Kidney (tissue), 14 donors: ENCODE results near the gene OR10J4. TPM values are rescaled to one million over a fixed set of nuclear protein-coding genes. Genes with fewer than 3 reads are reported as not detected.

Source experiments
- DNase-seq, 5 donors: peaks; one replicate each; pipeline ENCODE4 v3.0.0-alpha.2; 2013 to 2020
- FAIRE-seq: peaks from 2 replicates; lab custom pipeline; 2012; peaks lifted over from hg19 to GRCh38; lab: Jason Lieb, UNC
- H3K27ac ChIP-seq, 2 donors: one replicate each; pipeline ENCODE4 v1.7.0; 2013; ENCODE audit warnings: low read depth in 2 of 2, low read length in 2 of 2, inconsistent platforms in 1 of 2
- H3K27me3 ChIP-seq: one replicate; pipeline ENCODE4 v1.7.1; 2013; ENCODE audit warnings: low read length, inconsistent platforms; ENCODE audit not compliant: control insufficient read depth, insufficient read depth
- H3K36me3 ChIP-seq, 3 donors: one replicate each; pipeline versions ENCODE4 v1.7.0 to v1.7.1; 2013; ENCODE audit warnings: low read length in 3 of 3, control low read depth in 1 of 3, inconsistent platforms in 1 of 3; ENCODE audit not compliant: insufficient read depth in 3 of 3, control insufficient read depth in 2 of 3
- H3K4me1 ChIP-seq, 3 donors: one replicate each; pipeline versions ENCODE4 v1.7.0 to v1.7.1; 2013; ENCODE audit warnings: low read length in 3 of 3, inconsistent platforms in 1 of 3, low read depth in 1 of 3; ENCODE audit not compliant: control insufficient read depth in 2 of 3, insufficient read depth in 2 of 3
- H3K4me3 ChIP-seq, 3 donors: one replicate each; pipeline versions ENCODE4 v1.7.0 to v1.8.1; 2013; ENCODE audit warnings: low read length in 3 of 3, control low read depth in 1 of 3, inconsistent platforms in 1 of 3
- H3K9ac ChIP-seq, 3 donors: one replicate each; pipeline versions ENCODE4 v1.7.0 to v1.7.1; 2013; ENCODE audit warnings: low read length in 3 of 3, control low read depth in 1 of 3, inconsistent platforms in 1 of 3
- H3K9me3 ChIP-seq, 3 donors: one replicate each; pipeline versions ENCODE4 v1.7.0 to v1.7.1; 2013; ENCODE audit warnings: low read length in 3 of 3, control low read depth in 1 of 3, inconsistent platforms in 1 of 3; ENCODE audit not compliant: control insufficient read depth in 2 of 3, insufficient read depth in 1 of 3
- intact Hi-C: fragments of 100-400 bp; cut with DNase I; formaldehyde crosslinking; loops from one replicate; pipeline ENCODE4 v1.11.1; 2022
- polyA plus RNA-seq: library from polyadenylated mRNA; stranded (reverse); fragments of 350-450 nt; fragmentation: Illumina TruSeq; extraction: RNeasy Lipid Tissue Mini Kit (QIAGEN cat#74804); gene quantifications from one replicate; pipeline ENCODE4 v1.2.3, GENCODE V29; 2014; ENCODE audit warnings: low read depth, low replicate concordance; ENCODE audit not compliant: insufficient read depth
- total RNA-seq: library from RNA; stranded (reverse); fragmentation: NEBNext Ultra II Directional; extraction: Animal tissue kit (Norgen Biotek cat#: 25700); gene quantifications from one replicate; pipeline ENCODE4 v1.2.1, GENCODE V29; 2021
- TF ChIP-seq, protein P1 (sequence below): IDR thresholded peaks from 3 replicates; pipeline ENCODE4 v1.5.1; 2012; ENCODE audit warnings: mild to moderate bottlenecking, moderate library complexity, borderline replicate concordance; ENCODE audit not compliant: insufficient read depth; ENCODE audit errors: extremely low read depth
- donor health status: control.
- donor health status: control.
- donor health status: control.
- donor health status: control.
- donor health status: control.
- donor health status: DM: yes; HTN: yes; CAD: no.
- donor health status: Normal renal cell carcinoma (clear cell type).

The OR10J4 gene
- total and polyA plus RNA-seq, 2 donors from 2014 or later = not detected

DNA sequence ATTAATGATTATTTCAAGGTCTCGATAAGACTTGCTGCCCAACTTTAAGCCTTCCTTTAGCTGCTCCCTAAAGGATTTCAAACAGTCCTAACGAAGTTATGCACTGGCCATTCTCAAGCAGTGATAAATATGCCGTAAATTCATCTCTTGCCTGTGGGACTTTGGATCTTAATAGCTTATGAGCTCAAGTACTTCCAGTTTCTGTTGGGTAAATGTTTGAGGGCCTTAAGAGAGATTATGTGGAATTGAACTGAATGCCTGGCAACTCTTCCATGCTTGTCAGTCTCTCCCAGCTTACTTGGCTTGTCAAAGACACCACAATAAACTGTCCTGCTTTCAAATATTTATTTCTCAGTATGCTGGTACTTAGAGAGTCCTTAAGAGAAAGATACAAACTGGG lies 3.5 kb upstream of the OR10J4 start:
- H3K4me3 ChIP-seq = no peak overlapping the region
- no peaks in the 10 kb centered on the region for H3K9me3 ChIP-seq
- H3K9ac ChIP-seq = no peak overlapping the region
- H3K4me1 ChIP-seq = no peaks in the 10 kb centered on the region
- no peak for DNase-seq
- intact Hi-C loops = no loop called here
- H3K27me3 ChIP-seq = no peaks in the 10 kb centered on the region
- no peak for FAIRE-seq
- TF ChIP-seq, protein P1, sequence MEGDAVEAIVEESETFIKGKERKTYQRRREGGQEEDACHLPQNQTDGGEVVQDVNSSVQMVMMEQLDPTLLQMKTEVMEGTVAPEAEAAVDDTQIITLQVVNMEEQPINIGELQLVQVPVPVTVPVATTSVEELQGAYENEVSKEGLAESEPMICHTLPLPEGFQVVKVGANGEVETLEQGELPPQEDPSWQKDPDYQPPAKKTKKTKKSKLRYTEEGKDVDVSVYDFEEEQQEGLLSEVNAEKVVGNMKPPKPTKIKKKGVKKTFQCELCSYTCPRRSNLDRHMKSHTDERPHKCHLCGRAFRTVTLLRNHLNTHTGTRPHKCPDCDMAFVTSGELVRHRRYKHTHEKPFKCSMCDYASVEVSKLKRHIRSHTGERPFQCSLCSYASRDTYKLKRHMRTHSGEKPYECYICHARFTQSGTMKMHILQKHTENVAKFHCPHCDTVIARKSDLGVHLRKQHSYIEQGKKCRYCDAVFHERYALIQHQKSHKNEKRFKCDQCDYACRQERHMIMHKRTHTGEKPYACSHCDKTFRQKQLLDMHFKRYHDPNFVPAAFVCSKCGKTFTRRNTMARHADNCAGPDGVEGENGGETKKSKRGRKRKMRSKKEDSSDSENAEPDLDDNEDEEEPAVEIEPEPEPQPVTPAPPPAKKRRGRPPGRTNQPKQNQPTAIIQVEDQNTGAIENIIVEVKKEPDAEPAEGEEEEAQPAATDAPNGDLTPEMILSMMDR = no peak
- H3K27ac ChIP-seq = no peak overlapping the region
- H3K36me3 ChIP-seq = no peaks in the 10 kb centered on the region

DNA sequence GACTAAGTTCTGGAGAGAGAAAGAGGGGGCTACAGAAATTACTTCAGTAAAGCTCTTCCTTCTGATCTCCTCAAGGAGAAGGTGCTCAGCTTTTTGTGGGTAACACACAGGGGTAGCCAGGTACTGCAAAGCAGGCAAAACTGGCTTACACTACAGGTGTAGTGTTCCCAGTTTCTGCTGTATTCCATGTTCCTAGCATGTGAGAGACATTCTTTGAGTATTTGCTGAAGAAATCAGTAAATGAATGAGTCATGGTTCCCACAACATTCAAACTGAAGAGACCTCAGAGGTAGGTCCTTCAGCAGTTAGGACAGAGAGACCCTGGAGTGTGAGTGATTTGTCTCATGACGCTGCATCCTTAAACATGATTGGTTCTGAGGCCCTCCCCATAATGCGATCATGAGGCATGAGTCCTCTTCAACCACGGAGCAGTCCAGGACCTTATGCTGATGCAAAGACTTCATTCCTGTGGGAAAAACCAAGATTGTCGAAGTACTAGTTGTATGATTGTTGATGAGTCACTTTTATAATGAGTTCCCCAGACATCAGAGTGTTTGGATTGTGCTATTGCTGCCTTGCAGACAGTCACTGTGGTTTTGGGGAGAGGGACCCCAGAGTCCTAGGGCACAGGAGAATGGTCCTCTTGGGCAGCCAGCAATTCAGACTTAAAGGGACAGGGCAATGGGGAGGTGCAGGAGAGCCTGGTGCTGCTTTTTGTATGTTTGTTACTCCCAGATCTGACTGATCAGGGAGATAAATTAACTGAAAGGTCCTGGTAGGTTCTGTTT lies 2.7 kb upstream of the OR10J4 start:
- TF ChIP-seq, protein P1 = no peak
- no peaks in the 10 kb centered on the region for H3K9me3 ChIP-seq
- no peak overlapping the region for H3K4me3 ChIP-seq
- DNase-seq (no peak), FAIRE-seq (no peak)
- H3K36me3 ChIP-seq = no peaks in the 10 kb centered on the region
- no peaks in the 10 kb centered on the region for H3K4me1 ChIP-seq
- no peaks in the 10 kb centered on the region for H3K27me3 ChIP-seq
- H3K9ac ChIP-seq = no peak overlapping the region
- intact Hi-C loops = no loop called here
- H3K27ac ChIP-seq = no peak overlapping the region

DNA sequence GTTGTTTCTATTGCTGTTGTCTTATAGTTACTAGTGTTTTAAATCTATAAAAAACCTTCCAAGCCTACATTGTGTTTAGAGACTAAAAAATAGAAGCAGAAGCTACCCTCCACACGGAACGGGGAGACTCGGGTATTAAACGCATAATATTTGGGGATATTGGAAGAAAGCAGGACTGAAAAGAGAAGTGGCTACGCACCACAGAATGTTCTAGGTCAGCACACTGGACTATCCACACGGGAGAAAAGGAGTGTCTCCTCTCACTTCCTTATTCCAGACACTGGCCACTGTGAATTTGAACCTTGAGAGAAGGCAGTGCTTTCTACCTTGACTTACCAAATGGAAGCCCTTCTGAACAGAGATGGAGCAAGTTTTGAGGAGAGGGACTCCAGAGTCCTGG lies 1.0 kb upstream of the OR10J4 start:
- Histone ChIP-seq H3K9me3 (no peaks in the 10 kb centered on the region), H3K27ac (no peak overlapping the region), H3K4me1 (no peaks in the 10 kb centered on the region), H3K9ac (no peak overlapping the region), H3K27me3 (no peaks in the 10 kb centered on the region), H3K36me3 (no peaks in the 10 kb centered on the region), H3K4me3 (no peak overlapping the region)
- no peak for FAIRE-seq
- no peak for DNase-seq
- intact Hi-C loops = no loop called here
- TF ChIP-seq, protein P1 = no peak

DNA sequence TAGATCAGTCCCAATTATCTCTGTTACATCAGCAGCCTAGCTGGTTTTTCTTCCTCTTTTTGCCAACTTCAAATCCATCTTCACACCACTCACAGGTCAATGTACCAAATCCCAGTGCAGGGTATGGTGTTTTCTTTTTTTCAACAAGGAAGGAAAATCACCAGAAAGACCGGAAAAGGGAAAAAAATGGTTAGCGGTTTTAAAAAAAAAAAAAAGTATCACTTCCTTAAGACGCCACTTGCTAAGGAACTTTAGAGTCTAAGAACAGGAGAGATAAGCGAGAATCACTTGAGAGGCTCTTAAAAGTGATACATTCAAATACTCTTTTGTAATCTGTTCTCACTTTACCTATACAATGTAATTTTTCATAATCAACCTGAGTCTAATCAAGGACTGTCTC lies 4.5 kb downstream of the OR10J4 start:
- H3K9ac ChIP-seq = no peak overlapping the region
- no peak for DNase-seq
- TF ChIP-seq, protein P1 = no peak

More for the DNA sequence above, 4.5 kb downstream of the OR10J4 start:
- no peaks in the 10 kb centered on the region for H3K9me3 ChIP-seq
- no peaks in the 10 kb centered on the region for H3K27me3 ChIP-seq
- intact Hi-C loops = no loop called here
- H3K36me3 ChIP-seq = no peaks in the 10 kb centered on the region
- no peak for FAIRE-seq
- no peak overlapping the region for H3K4me3 ChIP-seq
- no peaks in the 10 kb centered on the region for H3K4me1 ChIP-seq
- H3K27ac ChIP-seq = no peak overlapping the region
